GM20000 (cell line): ENCODE results near the gene EZH2.

Source experiments
- DNase-seq: peaks from one replicate; pipeline ENCODE4 v3.0.0; 2012; ENCODE audit warnings: low spot score
- CTCF ChIP-seq: IDR thresholded peaks from 2 replicates; pipeline ENCODE4 v1.5.1; 2012; ENCODE audit warnings: mild to moderate bottlenecking, control low read depth; ENCODE audit errors: extremely low read depth, missing control alignments

Gene EZH2

GRCh38 chr7:148912758-148913541, 28.9 kb upstream of the EZH2 start:
- DNase-seq = peak; percentile 41
- TF ChIP-seq CTCF = no peak

DNA sequence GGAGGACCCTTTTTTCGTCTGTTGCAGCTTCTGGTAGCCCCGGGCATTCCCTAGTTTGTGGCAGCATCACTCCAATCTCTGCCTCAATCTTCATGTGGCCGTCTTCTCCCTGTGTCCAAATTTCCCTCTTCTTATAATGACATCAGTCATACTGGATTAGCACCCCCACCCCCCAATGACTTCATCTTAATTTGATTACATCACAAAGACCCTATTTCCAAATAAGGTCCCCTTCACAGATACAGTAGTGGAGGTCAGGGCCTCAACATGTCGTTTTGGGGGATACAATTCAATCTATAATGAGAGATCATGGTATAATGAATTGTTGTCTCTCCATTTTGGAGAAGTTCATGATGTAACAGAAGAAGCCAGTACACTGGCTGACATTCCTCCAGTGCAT, 28.1 kb upstream of the EZH2 start:
- DNase-seq = no peak
- no peak for TF ChIP-seq CTCF

DNA sequence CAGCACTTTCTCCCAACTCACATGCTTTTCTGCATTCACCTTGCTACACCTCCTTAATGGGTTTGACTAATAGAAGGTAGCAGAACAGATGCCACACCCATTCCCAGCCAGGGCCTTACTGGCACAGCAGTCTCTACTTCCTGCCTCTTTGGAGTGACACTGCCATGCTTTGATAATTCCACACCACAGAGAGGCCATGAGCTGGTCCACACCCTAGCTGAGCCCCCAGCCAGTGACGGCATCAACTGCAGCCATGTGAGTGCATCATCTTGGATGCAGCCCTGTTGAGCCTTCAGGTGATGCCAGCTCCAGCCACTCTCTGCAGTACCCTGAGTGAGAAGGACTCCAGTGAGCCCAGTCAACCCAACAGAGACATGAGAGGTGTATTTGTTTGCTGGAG, 27.5 kb upstream of the EZH2 start:
- no peak for TF ChIP-seq CTCF
- DNase-seq = no peak

DNA sequence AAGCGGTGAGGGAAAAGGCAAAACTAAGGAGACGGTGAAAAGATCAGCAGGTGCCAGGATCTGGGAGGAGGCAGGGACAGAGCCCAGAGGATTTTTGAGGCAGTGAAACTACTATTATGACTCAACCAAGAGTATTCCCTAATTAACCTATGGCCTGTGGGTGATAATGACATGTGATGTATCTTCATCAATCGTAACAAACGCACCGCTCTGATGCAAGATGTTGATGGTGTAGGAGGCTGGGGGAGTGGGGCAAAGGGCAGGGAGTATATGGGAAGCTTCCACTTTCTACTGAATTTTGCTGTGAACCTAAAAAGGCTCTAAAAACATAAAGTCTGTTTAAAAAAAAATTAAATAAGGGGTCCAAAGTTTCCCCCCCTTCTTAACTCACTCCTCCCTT, 25.5 kb upstream of the EZH2 start:
- no peak for TF ChIP-seq CTCF
- no peak for DNase-seq

DNA sequence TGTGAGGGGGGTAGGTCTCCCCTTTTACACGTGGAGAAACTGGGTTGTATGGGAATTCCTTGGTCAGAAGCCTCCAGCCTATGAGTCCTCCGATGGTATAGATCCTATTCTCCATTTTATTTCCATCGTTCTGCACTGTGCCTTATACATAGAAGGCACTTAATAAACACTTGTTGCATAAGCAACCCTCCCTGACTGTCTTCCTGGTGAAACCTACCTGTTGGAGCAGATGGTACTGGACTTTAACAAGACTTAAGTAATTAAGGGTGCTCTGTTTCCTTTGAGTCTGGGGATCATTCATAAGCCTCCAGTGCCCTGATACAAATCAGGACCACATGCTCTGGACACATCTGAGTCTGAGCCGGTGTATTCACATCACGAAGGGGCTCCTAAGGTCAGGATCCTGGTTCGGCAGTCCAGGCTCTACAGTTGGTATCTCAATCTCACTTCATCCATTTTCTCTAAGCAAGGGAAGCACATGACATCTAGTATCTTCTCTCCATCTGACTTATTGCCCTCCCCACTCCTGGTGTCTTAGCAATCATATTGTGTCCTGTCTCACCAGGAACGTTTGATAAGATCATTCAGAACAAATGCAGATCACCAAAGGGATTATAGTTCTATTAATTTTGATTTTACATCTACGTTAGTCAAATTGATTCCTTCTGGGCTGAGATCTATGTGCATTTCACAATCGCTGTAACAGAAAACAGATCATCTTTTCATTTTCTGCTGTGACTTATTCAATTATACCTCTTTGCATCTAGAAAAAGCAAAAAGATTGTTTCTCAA, 22.8 kb upstream of the EZH2 start:
- TF ChIP-seq CTCF = no peak

DNA sequence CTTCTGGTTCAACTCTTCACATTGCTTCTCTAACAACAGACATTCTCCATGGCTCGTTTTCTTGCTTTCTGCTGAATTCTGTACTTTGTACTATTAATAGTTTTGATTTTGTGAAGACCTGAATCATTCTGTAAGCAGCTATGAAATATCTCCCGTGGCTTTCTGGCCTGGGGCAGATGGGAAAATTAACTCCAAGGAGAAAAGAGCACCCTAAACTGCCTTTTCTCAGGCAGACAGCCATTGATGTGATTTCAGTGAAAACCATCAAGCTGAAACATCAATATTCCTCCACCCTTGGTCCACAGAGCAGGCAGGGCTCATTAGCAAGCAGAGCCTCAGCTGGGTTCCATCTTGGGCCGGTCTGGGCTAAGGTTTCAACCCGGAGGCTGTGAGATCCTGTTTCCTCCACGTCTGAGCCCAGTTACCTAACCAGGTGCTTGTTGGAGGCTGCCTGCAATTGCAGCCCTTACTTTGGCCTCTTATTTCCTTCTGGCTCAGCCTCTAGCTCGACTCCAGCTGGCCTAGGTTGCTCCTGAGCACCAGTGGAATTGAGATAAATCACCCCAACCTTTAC, 21.1 kb upstream of the EZH2 start:
- DNase-seq = no peak

More for the DNA sequence above, 22.8 kb upstream of the EZH2 start:
- DNase-seq = no peak

More for the DNA sequence above, 21.1 kb upstream of the EZH2 start:
- TF ChIP-seq CTCF = no peak
